Measurements from ENCODE around the gene GYG2. TPM values are rescaled to one million over a fixed set of nuclear protein-coding genes. Genes with fewer than 3 reads are reported as not detected.

Gene GYG2
- total and polyA plus RNA-seq, 2 experiments from 2014 or later = 17.6 to 63.8 TPM

DNA sequence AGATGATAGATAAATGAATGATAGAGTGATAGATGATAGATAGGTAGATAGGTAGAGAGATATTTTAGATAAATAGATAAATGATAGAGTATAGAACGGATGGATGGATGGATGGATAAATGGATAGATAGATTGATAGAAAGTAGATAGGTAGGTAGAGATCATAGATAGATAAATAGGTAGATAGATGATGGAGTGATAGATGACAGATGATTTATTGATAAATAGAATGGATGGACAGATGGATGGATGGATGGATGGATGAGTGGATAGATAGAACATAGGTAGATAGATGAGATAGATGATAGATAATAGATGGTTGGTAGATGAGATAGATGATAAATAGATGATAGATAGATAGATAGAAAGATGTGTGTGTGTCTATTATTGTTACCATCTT lies 50.9 kb downstream of the GYG2 start:
- Histone ChIP-seq H3K4me1 (ENCODE audit: insufficient read depth) (no peaks in the 10 kb centered on the region), H3K79me2 (replicated peaks; ENCODE audit: insufficient read depth) (no peaks in the 10 kb centered on the region), H4K20me1 (replicated peaks; ENCODE audit: insufficient read depth) (no peaks in the 10 kb centered on the region), H3K4me2 (no peak overlapping the region), H2AFZ (no peak overlapping the region), H3F3A (replicated peaks; ENCODE audit: low read depth) (no peaks in the 10 kb centered on the region), H3K36me3 (ENCODE audit: insufficient read depth) (no peaks in the 10 kb centered on the region), H3K27me3 (ENCODE audit: insufficient read depth) (no peaks in the 10 kb centered on the region), H3K9me2 (ENCODE audit: insufficient read depth) (no peaks in the 10 kb centered on the region), H3K27ac (ENCODE audit: low read depth) (no peak overlapping the region), H3K4me3 (no peak overlapping the region)
- Mint-ChIP-seq H3K4me3 (no peak overlapping the region), H3K4me1 (no peaks in the 10 kb centered on the region), H3K27ac (no peak overlapping the region), H3K36me3 (ENCODE audit: low read depth) (peaks cover 49% of the 10 kb centered on the region), H3K9me3 (no peaks in the 10 kb centered on the region), H3K27me3 (ENCODE audit: insufficient read depth, low read depth, poor library complexity) (peaks cover 2% of the 10 kb centered on the region)
- TF ChIP-seq NANOG (IDR thresholded peaks at IDR 0.05; ENCODE audit: borderline replicate concordance) (no peak), STAT1 (IDR thresholded peaks at IDR 0.05; ENCODE audit: unreplicated experiment) (no peak), ZNF114 (CRISPR knock-in tag; IDR thresholded peaks at IDR 0.05) (no peak), POLR2AphosphoS5 (IDR thresholded peaks at IDR 0.05; ENCODE audit: low read depth) (no peak), CREB1 (CRISPR knock-in tag; IDR thresholded peaks at IDR 0.05; ENCODE audit: low read depth) (no peak), JUNB (IDR thresholded peaks at IDR 0.05; ENCODE audit: unreplicated experiment) (no peak), ZNF331 (CRISPR knock-in tag; IDR thresholded peaks at IDR 0.05; ENCODE audit: low read depth) (no peak), EZH2 (IDR thresholded peaks at IDR 0.05; ENCODE audit: low read depth, unreplicated experiment) (no peak)
- TF ChIP-seq, protein P1, sequence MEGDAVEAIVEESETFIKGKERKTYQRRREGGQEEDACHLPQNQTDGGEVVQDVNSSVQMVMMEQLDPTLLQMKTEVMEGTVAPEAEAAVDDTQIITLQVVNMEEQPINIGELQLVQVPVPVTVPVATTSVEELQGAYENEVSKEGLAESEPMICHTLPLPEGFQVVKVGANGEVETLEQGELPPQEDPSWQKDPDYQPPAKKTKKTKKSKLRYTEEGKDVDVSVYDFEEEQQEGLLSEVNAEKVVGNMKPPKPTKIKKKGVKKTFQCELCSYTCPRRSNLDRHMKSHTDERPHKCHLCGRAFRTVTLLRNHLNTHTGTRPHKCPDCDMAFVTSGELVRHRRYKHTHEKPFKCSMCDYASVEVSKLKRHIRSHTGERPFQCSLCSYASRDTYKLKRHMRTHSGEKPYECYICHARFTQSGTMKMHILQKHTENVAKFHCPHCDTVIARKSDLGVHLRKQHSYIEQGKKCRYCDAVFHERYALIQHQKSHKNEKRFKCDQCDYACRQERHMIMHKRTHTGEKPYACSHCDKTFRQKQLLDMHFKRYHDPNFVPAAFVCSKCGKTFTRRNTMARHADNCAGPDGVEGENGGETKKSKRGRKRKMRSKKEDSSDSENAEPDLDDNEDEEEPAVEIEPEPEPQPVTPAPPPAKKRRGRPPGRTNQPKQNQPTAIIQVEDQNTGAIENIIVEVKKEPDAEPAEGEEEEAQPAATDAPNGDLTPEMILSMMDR (conservative IDR thresholded peaks at IDR 0.05; ENCODE audit: low read depth in 2 of 2) = no peak
- TF ChIP-seq, protein P2, sequence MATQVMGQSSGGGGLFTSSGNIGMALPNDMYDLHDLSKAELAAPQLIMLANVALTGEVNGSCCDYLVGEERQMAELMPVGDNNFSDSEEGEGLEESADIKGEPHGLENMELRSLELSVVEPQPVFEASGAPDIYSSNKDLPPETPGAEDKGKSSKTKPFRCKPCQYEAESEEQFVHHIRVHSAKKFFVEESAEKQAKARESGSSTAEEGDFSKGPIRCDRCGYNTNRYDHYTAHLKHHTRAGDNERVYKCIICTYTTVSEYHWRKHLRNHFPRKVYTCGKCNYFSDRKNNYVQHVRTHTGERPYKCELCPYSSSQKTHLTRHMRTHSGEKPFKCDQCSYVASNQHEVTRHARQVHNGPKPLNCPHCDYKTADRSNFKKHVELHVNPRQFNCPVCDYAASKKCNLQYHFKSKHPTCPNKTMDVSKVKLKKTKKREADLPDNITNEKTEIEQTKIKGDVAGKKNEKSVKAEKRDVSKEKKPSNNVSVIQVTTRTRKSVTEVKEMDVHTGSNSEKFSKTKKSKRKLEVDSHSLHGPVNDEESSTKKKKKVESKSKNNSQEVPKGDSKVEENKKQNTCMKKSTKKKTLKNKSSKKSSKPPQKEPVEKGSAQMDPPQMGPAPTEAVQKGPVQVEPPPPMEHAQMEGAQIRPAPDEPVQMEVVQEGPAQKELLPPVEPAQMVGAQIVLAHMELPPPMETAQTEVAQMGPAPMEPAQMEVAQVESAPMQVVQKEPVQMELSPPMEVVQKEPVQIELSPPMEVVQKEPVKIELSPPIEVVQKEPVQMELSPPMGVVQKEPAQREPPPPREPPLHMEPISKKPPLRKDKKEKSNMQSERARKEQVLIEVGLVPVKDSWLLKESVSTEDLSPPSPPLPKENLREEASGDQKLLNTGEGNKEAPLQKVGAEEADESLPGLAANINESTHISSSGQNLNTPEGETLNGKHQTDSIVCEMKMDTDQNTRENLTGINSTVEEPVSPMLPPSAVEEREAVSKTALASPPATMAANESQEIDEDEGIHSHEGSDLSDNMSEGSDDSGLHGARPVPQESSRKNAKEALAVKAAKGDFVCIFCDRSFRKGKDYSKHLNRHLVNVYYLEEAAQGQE (IDR thresholded peaks at IDR 0.05; ENCODE audit: unreplicated experiment) = no peak
- TF ChIP-seq, protein P3, sequence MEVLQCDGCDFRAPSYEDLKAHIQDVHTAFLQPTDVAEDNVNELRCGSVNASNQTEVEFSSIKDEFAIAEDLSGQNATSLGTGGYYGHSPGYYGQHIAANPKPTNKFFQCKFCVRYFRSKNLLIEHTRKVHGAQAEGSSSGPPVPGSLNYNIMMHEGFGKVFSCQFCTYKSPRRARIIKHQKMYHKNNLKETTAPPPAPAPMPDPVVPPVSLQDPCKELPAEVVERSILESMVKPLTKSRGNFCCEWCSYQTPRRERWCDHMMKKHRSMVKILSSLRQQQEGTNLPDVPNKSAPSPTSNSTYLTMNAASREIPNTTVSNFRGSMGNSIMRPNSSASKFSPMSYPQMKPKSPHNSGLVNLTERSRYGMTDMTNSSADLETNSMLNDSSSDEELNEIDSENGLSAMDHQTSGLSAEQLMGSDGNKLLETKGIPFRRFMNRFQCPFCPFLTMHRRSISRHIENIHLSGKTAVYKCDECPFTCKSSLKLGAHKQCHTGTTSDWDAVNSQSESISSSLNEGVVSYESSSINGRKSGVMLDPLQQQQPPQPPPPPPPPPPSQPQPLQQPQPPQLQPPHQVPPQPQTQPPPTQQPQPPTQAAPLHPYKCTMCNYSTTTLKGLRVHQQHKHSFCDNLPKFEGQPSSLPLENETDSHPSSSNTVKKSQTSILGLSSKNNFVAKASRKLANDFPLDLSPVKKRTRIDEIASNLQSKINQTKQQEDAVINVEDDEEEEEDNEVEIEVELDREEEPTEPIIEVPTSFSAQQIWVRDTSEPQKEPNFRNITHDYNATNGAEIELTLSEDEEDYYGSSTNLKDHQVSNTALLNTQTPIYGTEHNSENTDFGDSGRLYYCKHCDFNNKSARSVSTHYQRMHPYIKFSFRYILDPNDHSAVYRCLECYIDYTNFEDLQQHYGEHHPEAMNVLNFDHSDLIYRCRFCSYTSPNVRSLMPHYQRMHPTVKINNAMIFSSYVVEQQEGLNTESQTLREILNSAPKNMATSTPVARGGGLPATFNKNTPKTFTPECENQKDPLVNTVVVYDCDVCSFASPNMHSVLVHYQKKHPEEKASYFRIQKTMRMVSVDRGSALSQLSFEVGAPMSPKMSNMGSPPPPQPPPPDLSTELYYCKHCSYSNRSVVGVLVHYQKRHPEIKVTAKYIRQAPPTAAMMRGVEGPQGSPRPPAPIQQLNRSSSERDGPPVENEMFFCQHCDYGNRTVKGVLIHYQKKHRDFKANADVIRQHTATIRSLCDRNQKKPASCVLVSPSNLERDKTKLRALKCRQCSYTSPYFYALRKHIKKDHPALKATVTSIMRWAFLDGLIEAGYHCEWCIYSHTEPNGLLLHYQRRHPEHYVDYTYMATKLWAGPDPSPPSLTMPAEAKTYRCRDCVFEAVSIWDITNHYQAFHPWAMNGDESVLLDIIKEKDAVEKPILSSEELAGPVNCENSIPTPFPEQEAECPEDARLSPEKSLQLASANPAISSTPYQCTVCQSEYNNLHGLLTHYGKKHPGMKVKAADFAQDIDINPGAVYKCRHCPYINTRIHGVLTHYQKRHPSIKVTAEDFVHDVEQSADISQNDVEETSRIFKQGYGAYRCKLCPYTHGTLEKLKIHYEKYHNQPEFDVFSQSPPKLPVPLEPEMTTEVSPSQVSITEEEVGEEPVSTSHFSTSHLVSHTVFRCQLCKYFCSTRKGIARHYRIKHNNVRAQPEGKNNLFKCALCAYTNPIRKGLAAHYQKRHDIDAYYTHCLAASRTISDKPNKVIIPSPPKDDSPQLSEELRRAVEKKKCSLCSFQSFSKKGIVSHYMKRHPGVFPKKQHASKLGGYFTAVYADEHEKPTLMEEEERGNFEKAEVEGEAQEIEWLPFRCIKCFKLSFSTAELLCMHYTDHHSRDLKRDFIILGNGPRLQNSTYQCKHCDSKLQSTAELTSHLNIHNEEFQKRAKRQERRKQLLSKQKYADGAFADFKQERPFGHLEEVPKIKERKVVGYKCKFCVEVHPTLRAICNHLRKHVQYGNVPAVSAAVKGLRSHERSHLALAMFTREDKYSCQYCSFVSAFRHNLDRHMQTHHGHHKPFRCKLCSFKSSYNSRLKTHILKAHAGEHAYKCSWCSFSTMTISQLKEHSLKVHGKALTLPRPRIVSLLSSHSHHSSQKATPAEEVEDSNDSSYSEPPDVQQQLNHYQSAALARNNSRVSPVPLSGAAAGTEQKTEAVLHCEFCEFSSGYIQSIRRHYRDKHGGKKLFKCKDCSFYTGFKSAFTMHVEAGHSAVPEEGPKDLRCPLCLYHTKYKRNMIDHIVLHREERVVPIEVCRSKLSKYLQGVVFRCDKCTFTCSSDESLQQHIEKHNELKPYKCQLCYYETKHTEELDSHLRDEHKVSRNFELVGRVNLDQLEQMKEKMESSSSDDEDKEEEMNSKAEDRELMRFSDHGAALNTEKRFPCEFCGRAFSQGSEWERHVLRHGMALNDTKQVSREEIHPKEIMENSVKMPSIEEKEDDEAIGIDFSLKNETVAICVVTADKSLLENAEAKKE (CRISPR knock-in tag; IDR thresholded peaks at IDR 0.05) = no peak
- ATAC-seq (no peak), DNase-seq (ENCODE audit: low spot score) (no peak)
